HEK293 (cell line): ENCODE data around the gene CD84.

ENCODE experiments used
- CTCF ChIP-seq: fragments of 450-650 bp; formaldehyde crosslinking; IDR thresholded peaks from 2 replicates; pipeline ENCODE4 v1.5.1; 2016; ENCODE audit warnings: missing biosample characterization, missing genetic modification characterization
- ZNF274 ChIP-seq, 2 experiments: fragments of 200-500 bp in 1 of 2; fragments of 450-650 bp in 1 of 2; sonication (Bioruptor generic) in 1 of 2; formaldehyde crosslinking in 1 of 2; IDR thresholded peaks; 2 replicates each; pipeline versions ENCODE4 v1.5.1 to v1.6.1; 2014 to 2016; ENCODE audit warnings: borderline replicate concordance in 1 of 2, inconsistent platforms in 1 of 2, low read length in 1 of 2, missing biosample characterization in 1 of 2, missing genetic modification characterization in 1 of 2
- ZNF280D ChIP-seq: fragments of 450-650 bp; formaldehyde crosslinking; IDR thresholded peaks from 2 replicates; pipeline ENCODE4 v1.5.1; 2016; ENCODE audit warnings: missing biosample characterization, missing genetic modification characterization
- ZNF341 ChIP-seq: fragments of 450-650 bp; formaldehyde crosslinking; IDR thresholded peaks from 2 replicates; pipeline ENCODE4; 2016; ENCODE audit warnings: low read depth, missing biosample characterization, missing genetic modification characterization

DNA sequence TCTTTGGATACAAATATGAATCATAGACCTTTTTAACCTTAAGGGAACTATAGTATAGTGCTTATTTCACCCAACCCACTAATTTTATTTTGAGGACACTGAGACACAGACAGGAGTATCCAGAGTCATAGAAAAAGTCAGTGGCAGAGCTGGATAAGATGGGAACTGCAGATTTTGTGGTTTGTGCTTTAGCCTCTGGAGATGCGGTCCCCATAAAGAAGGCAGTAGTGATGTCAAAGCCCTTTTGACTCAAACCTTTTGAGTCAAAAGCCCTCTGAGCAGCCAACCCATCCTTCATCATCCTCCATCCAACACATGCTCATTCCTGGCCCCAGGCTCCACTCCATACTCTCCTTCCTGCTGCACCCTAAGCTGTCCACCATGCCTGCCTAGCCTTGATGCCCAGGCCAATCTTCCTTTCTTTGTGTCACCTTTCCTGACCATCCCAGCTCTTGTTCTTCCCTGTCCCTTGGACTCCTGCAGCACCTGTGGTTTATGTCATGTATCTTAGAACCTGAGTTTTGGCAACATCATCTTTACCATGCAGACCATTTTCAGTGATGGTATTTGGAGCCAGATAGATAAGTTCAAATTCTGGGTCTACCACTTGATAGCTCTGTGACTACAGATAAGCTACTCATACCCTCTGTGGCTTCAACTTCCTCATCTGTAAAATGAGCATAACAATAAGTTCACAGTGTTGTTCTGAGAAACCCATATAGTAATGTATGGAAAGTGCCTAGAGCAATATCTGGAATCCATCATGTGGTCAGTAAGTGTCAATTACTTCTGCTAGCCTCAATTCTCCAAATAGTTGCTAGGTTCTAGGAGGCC lies 47.4 kb upstream of the CD84 start:
- TF ChIP-seq ZNF280D (tag by site-specific recombination) (no peak), CTCF (no peak), ZNF274 (IDR thresholded peaks at IDR 0.05; ENCODE audit: low read length) (no peak), ZNF274 (tag by site-specific recombination; IDR thresholded peaks at IDR 0.05; ENCODE audit: borderline replicate concordance) (no peak), ZNF341 (no peak)
